Retinal pigment epithelial cell (primary cell): Measurements from ENCODE around the gene LOXHD1.

Experiments
- DNase-seq: peaks from one replicate; pipeline ENCODE4 v3.0.0-alpha.2; 2010; ENCODE audit warnings: low read depth
- H3K4me3 ChIP-seq: 2 replicates; pipeline ENCODE4 v1.5.1; 2011; ENCODE audit warnings: mild to moderate bottlenecking, low read length, control low read depth, moderate library complexity
- TF ChIP-seq, protein P1 (sequence below): conservative IDR thresholded peaks from 2 replicates; pipeline ENCODE4 v1.5.1; 2011; ENCODE audit warnings: low read depth, low read length, control low read depth, inconsistent platforms

Gene LOXHD1

DNA sequence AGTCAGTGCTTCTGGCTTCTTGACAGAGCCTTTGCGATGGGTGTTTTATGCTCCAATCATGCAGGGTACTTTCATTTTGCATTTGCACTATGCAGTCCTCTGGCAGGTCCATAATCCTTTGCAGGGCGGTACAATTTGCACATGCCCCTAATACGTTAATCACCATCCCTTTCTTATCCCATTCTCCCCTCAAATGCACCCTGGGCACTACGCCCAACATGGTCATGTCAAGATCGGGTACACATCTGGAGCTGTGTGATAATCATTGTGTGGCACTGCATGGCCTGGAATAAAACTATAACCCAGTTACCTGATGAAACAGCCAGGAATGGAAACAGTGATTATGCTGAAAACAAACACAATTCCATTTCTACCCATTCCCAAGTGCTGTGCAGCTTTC lies 27.7 kb downstream of the LOXHD1 start:
- TF ChIP-seq, protein P1, sequence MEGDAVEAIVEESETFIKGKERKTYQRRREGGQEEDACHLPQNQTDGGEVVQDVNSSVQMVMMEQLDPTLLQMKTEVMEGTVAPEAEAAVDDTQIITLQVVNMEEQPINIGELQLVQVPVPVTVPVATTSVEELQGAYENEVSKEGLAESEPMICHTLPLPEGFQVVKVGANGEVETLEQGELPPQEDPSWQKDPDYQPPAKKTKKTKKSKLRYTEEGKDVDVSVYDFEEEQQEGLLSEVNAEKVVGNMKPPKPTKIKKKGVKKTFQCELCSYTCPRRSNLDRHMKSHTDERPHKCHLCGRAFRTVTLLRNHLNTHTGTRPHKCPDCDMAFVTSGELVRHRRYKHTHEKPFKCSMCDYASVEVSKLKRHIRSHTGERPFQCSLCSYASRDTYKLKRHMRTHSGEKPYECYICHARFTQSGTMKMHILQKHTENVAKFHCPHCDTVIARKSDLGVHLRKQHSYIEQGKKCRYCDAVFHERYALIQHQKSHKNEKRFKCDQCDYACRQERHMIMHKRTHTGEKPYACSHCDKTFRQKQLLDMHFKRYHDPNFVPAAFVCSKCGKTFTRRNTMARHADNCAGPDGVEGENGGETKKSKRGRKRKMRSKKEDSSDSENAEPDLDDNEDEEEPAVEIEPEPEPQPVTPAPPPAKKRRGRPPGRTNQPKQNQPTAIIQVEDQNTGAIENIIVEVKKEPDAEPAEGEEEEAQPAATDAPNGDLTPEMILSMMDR = no peak
- H3K4me3 ChIP-seq = no peak overlapping the region
- no peak for DNase-seq

DNA sequence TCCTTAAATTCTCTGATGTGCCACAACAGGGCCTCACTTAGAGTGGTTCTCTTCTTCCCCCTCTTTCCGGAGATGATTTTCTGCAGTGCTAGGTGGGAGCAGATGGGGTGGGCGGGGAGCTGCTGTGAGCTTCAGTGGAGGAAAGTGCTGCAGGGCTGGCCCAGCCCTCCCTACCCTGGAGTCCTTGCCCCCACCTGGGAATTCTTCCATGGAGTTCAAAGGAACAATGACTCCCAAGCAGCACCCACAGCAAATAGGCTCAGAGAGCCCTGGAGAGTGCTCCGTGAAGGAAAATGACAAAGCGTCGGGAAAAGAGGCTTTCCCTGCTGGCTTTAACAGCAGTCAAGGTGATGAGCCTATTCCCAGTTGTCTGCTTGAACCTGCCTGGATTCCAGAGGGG lies 28.8 kb downstream of the LOXHD1 start:
- DNase-seq = no peak
- TF ChIP-seq, protein P1 = no peak
- H3K4me3 ChIP-seq = no peak overlapping the region

DNA sequence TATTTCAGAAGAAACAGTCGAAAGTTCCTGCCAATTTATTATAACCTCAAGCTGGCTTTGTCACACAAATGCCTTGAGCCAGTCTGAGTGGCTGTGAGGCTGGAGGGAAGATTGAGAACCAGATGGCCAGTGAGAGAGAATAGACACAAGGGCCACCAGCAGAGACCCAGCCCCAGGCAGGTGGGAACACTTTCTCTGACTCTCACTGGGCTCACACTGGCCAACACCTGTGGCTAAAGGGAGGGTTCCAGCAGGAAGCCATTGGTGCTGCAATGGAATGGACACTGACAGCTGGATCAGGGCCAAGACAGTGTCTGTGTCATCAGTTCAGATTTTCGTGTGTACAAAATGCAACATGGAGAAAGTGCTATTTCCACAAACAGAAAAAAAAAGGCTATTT lies 29.9 kb downstream of the LOXHD1 start:
- TF ChIP-seq, protein P1 = no peak
- H3K4me3 ChIP-seq = no peak overlapping the region
- DNase-seq = no peak

DNA sequence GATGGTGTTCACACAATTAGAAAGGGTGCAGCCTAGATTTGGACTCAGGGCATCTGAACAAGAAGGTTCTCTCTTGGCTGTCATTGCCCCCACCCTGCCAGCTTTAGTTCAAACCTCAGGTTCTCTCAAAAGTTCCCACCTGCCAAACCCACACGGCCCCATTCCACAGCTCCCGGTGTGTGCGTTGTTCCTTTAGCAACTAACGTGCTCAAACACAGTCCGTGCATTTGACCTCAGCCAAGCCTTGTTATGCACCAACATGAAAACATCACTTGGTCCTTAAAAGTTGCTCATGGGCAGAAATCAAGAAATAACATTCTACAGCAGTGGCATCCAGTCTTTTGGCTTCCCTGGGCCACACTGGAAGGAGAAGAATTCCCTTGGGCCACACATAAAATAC lies 32.0 kb downstream of the LOXHD1 start:
- DNase-seq = no peak
- TF ChIP-seq, protein P1 = no peak
- H3K4me3 ChIP-seq = no peak overlapping the region

DNA sequence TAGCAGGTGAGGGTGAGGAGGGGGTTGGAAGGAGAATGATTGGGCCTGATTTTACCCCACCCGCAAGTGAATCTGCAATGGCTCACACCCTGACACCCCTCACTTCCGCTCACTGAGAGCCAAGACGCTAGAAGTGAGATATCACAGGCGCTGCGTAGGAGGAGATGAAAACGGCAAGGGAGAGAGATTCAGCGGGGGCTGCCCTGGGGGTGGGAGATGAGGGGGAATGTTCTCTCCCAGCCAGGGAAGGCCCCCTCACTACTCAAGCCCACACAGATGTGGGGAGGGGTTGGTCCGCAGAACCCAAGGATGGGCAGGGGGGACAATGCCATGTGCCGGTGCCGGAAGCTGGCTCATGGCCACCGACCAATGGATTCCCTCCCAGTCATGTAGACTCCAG lies 32.9 kb downstream of the LOXHD1 start:
- TF ChIP-seq, protein P1 = no peak
- H3K4me3 ChIP-seq = no peak overlapping the region
- no peak for DNase-seq

DNA sequence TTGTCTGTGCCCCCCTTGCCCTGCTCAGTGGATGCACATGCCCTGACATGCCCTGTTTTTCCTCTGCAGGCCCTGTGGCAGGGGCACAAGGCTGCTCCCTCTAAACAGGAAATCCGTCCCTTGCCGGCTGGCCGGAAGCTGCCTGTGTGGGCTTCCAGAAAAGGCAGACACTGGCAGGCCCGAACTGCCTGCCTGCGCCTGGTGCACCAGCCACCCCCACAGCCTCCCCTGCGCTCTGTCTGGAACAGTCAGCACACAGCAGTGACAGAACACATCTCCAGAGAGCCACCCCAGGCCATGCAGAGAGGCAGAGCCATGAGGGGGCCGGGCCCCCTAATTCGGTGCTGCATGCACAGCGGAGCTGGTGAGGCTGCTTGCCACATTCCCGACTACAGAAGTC lies 33.5 kb downstream of the LOXHD1 start:
- TF ChIP-seq, protein P1 = no peak
- no peak for DNase-seq
- no peak overlapping the region for H3K4me3 ChIP-seq

DNA sequence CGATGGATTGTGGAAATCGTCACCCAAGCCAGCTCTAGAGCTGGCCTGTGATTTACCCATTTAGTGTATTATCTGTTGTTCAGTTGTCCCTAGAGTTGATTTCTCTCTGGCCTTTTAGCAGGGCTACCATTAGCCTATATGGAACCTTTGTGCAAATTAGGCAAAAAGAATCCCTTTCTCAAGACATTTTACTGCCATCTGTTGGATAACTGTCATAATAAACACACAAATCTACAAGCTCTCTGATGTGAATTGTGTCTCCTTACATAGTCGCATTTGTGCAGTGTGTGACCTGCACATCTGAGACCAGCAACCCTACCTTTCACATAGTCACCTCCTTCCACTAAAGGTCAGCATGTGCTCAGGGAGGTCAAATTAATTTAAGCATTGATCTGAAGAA lies 34.0 kb downstream of the LOXHD1 start:
- DNase-seq = no peak
- no peak overlapping the region for H3K4me3 ChIP-seq

More for the DNA sequence above, 34.0 kb downstream of the LOXHD1 start:
- TF ChIP-seq, protein P1 = no peak
